ENCODE measurements around the gene KCNMA1. TPM values are rescaled to one million over a fixed set of nuclear protein-coding genes. Genes with fewer than 3 reads are reported as not detected.

KCNMA1 gene
- total RNA-seq, 3 donors from 2014 or later, result 45.4 to 312 (median 62.4) TPM

GRCh38 chr10:77682393-77683087 is 44.9 kb upstream of the KCNMA1 start:
- intact Hi-C loops (cut with DNase I, micrococcal nuclease), result no loop called here
- TF ChIP-seq CTCF (IDR thresholded peaks at IDR 0.05), result no peak
- Histone ChIP-seq H3K4me1 (ENCODE audit: low read depth) (no peaks in the 10 kb centered on the region), H3K36me3 (ENCODE audit: low read depth) (no peaks in the 10 kb centered on the region), H3K4me3 (no peak overlapping the region), H3K9me3 (no peaks in the 10 kb centered on the region)
- ATAC-seq, result no peak
- DNase-seq, result no peak

- Histone ChIP-seq H3K36me3 (ENCODE audit: low read depth) (no peaks in the 10 kb centered on the region), H3K4me3 (no peak overlapping the region), H3K9me3 (no peaks in the 10 kb centered on the region), H3K4me1 (ENCODE audit: low read depth) (no peaks in the 10 kb centered on the region)
- DNase-seq (no peak), ATAC-seq (no peak)
- no peak for TF ChIP-seq CTCF (IDR thresholded peaks at IDR 0.05)
- intact Hi-C loops (cut with DNase I, micrococcal nuclease), result no loop called here
These were observed 44.2 kb upstream of the KCNMA1 start for GRCh38 chr10:77681839-77682238.

- H3K36me3 ChIP-seq (ENCODE audit: low read depth), result no peaks in the 10 kb centered on the region
- intact Hi-C loops (cut with DNase I, micrococcal nuclease), result no loop called here
- H3K9me3 ChIP-seq, result no peaks in the 10 kb centered on the region
- no peaks in the 10 kb centered on the region for H3K4me1 ChIP-seq (ENCODE audit: low read depth)
- no peak for TF ChIP-seq CTCF (IDR thresholded peaks at IDR 0.05)
- no peak overlapping the region for H3K4me3 ChIP-seq
- DNase-seq (no peak), ATAC-seq (peak; percentile 10)
These were observed 43.2 kb upstream of the KCNMA1 start for GRCh38 chr10:77680811-77681210.

- intact Hi-C loops (cut with DNase I, micrococcal nuclease), result no loop called here
- H3K36me3 ChIP-seq (ENCODE audit: low read depth), result no peaks in the 10 kb centered on the region
- H3K9me3 ChIP-seq, result no peaks in the 10 kb centered on the region
- H3K4me3 ChIP-seq, result no peak overlapping the region
- DNase-seq, result no peak
- H3K4me1 ChIP-seq (ENCODE audit: low read depth), result no peaks in the 10 kb centered on the region
- ATAC-seq, result no peak
- TF ChIP-seq CTCF (IDR thresholded peaks at IDR 0.05), result no peak
These were observed 42.5 kb upstream of the KCNMA1 start for GRCh38 chr10:77680065-77680464.

- intact Hi-C loops (cut with DNase I, micrococcal nuclease), result no loop called here
- DNase-seq (no peak), ATAC-seq (no peak)
- H3K36me3 ChIP-seq (ENCODE audit: low read depth), result no peaks in the 10 kb centered on the region
- no peak overlapping the region for H3K4me3 ChIP-seq
- no peaks in the 10 kb centered on the region for H3K4me1 ChIP-seq (ENCODE audit: low read depth)
- no peaks in the 10 kb centered on the region for H3K9me3 ChIP-seq
- no peak for TF ChIP-seq CTCF (IDR thresholded peaks at IDR 0.05)
These were observed 41.6 kb upstream of the KCNMA1 start for GRCh38 chr10:77679217-77679616.

- Histone ChIP-seq H3K4me1 (ENCODE audit: low read depth) (no peaks in the 10 kb centered on the region), H3K36me3 (ENCODE audit: low read depth) (no peaks in the 10 kb centered on the region), H3K9me3 (no peaks in the 10 kb centered on the region), H3K4me3 (no peak overlapping the region)
- ATAC-seq (no peak), DNase-seq (no peak)
- TF ChIP-seq CTCF (IDR thresholded peaks at IDR 0.05), result no peak
- intact Hi-C loops (cut with DNase I, micrococcal nuclease), result no loop called here
These were observed 40.5 kb upstream of the KCNMA1 start for GRCh38 chr10:77678146-77678545.
